LNCAP (cell line): ENCODE results near the gene PROKR2.

Experiments
- CTCF ChIP-seq: fragments of 450-650 bp; IDR thresholded peaks from 2 replicates; pipeline ENCODE4 v1.5.1; 2017; ENCODE audit warnings: mild to moderate bottlenecking

Gene PROKR2

GRCh38 chr20:5315807-5316187 lies 957 bp downstream of the PROKR2 start:
- no peak for TF ChIP-seq CTCF

- TF ChIP-seq CTCF: no peak
Measured at GRCh38 chr20:5313916-5314315, 2.8 kb downstream of the PROKR2 start.

- no peak for TF ChIP-seq CTCF
Measured at GRCh38 chr20:5312518-5312917, 4.2 kb downstream of the PROKR2 start.

GRCh38 chr20:5309971-5310370 lies 6.8 kb downstream of the PROKR2 start:
- no peak for TF ChIP-seq CTCF

- TF ChIP-seq CTCF: no peak
Measured at GRCh38 chr20:5298811-5299210, 17.9 kb downstream of the PROKR2 start.

- no peak for TF ChIP-seq CTCF
Measured at GRCh38 chr20:5297280-5298004, 19.3 kb downstream of the PROKR2 start.

GRCh38 chr20:5290596-5290995 lies 26.2 kb downstream of the PROKR2 start:
- TF ChIP-seq CTCF: no peak

- TF ChIP-seq CTCF: no peak
Measured at GRCh38 chr20:5282561-5282960, 34.2 kb downstream of the PROKR2 start.
